Neural cell (in vitro differentiated cells): ENCODE data around the gene PAQR5. TPM values are rescaled to one million over a fixed set of nuclear protein-coding genes. Genes with fewer than 3 reads are reported as not detected.
A peak's percentile ranks its signal among the peaks of the same experiment; 100 is the strongest.

Experiments
- H2AFZ ChIP-seq: fragments of 200-600, 300-800 bp; sonication (generic), shearing (Covaris generic); 2 replicates; pipeline ENCODE4 v1.6.0; 2014; ENCODE audit warnings: low read depth, mild to moderate bottlenecking, antibody characterized with exemption, low read length, moderate library complexity
- H3F3A ChIP-seq: fragments of 200-600 bp; shearing (Covaris generic); 2 replicates; pipeline ENCODE4 v1.6.1; 2016; ENCODE audit warnings: mild to moderate bottlenecking, moderate library complexity, mixed read lengths, antibody characterized with exemption, low read length; ENCODE audit not compliant: insufficient read depth, poor library complexity, severe bottlenecking
- H3K27ac ChIP-seq: fragments of 200-600, 300-800 bp; sonication (generic), shearing (Covaris generic); 2 replicates; pipeline ENCODE4 v1.5.1; 2014; ENCODE audit warnings: mild to moderate bottlenecking, low read length, moderate library complexity
- H3K27me3 ChIP-seq: fragments of 300-800, 200-600 bp; sonication (generic), shearing (Covaris generic); 2 replicates; pipeline ENCODE4 v1.6.0; 2014; ENCODE audit warnings: mild to moderate bottlenecking, low read depth, low read length, moderate library complexity; ENCODE audit not compliant: insufficient read depth
- H3K36me3 ChIP-seq: fragments of 300-800, 200-600 bp; sonication (generic), shearing (Covaris generic); 2 replicates; pipeline ENCODE4 v1.5.1; 2014; ENCODE audit warnings: mild to moderate bottlenecking, antibody characterized with exemption, low read length, moderate library complexity; ENCODE audit not compliant: insufficient read depth
- H3K4me2 ChIP-seq: fragments of 300-800, 200-600 bp; sonication (generic), shearing (Covaris generic); 2 replicates; pipeline ENCODE4 v1.6.0; 2014; ENCODE audit warnings: mild to moderate bottlenecking, low read length
- H3K4me3 ChIP-seq: fragments of 300-800, 200-600 bp; sonication (generic), shearing (Covaris generic); 2 replicates; pipeline ENCODE4 v1.5.1; 2014; ENCODE audit warnings: mild to moderate bottlenecking, low read length, moderate library complexity
- H3K79me2 ChIP-seq: fragments of 200-600 bp; shearing (Covaris generic); replicated peaks from 2 replicates; pipeline ENCODE4 v1.6.0; 2014; ENCODE audit warnings: mild to moderate bottlenecking, low read length, moderate library complexity; ENCODE audit not compliant: insufficient read depth
- H3K9ac ChIP-seq: fragments of 300-800, 200-600 bp; sonication (generic), shearing (Covaris generic); 2 replicates; pipeline ENCODE4 v1.6.1; 2016; ENCODE audit warnings: mild to moderate bottlenecking, low read length, mixed read lengths
- H3K9me2 ChIP-seq: fragments of 200-600 bp; shearing (Covaris generic); 2 replicates; pipeline ENCODE4 v1.6.1; 2016; ENCODE audit warnings: mild to moderate bottlenecking, low read length, mixed read lengths; ENCODE audit not compliant: insufficient read depth
- H3K9me3 ChIP-seq: fragments of 200-600, 300-800 bp; sonication (generic), shearing (Covaris generic); 2 replicates; pipeline ENCODE4 v1.6.1; 2016; ENCODE audit warnings: mild to moderate bottlenecking, mixed run types, low read length, moderate library complexity, mixed read lengths
- H4K20me1 ChIP-seq: fragments of 200-600 bp; shearing (Covaris generic); 2 replicates; pipeline ENCODE4 v1.6.1; 2016; ENCODE audit warnings: mild to moderate bottlenecking, mixed run types; ENCODE audit not compliant: insufficient read depth
- EP300 ChIP-seq: fragments of 450-650 bp; conservative IDR thresholded peaks from 2 replicates; pipeline ENCODE4 v1.6.1; 2014; ENCODE audit warnings: antibody characterized with exemption, mild to moderate bottlenecking, moderate library complexity; ENCODE audit not compliant: poor library complexity, severe bottlenecking
- EZH2 ChIP-seq: fragments of 200-600, 300-800 bp; shearing (Covaris generic), sonication (generic); IDR thresholded peaks from 2 replicates; pipeline ENCODE4 v1.6.1; 2014; ENCODE audit warnings: antibody characterized with exemption, low read length, borderline replicate concordance, mild to moderate bottlenecking; ENCODE audit not compliant: insufficient read depth, poor library complexity, severe bottlenecking
- MXI1 ChIP-seq: fragments of 450-650 bp; conservative IDR thresholded peaks from 2 replicates; pipeline ENCODE4 v1.6.1; 2014; ENCODE audit warnings: antibody characterized with exemption, mild to moderate bottlenecking; ENCODE audit not compliant: poor library complexity, severe bottlenecking
- POLR2AphosphoS5 ChIP-seq: IDR thresholded peaks from 2 replicates; pipeline ENCODE4 v1.6.1; 2012
- RAD21 ChIP-seq: fragments of 450-650 bp; conservative IDR thresholded peaks from 2 replicates; pipeline ENCODE4 v1.6.1; 2014; ENCODE audit warnings: antibody characterized with exemption, mild to moderate bottlenecking, moderate library complexity
- SMC3 ChIP-seq: fragments of 450-650 bp; conservative IDR thresholded peaks from 2 replicates; pipeline ENCODE4 v1.6.1; 2014; ENCODE audit warnings: antibody characterized with exemption, mild to moderate bottlenecking, moderate library complexity; ENCODE audit not compliant: poor library complexity
- TAF1 ChIP-seq: IDR thresholded peaks from 2 replicates; pipeline ENCODE4 v1.6.1; 2012; ENCODE audit warnings: low read depth
- polyA plus RNA-seq: library from polyadenylated mRNA; depleted of rRNA; stranded (reverse); fragments of >200 nt; gene quantifications from 2 replicates; pipeline ENCODE4 v1.2.3, GENCODE V29; 2014
- TF ChIP-seq, protein P1 (sequence below): fragments of 450-650 bp; IDR thresholded peaks from 2 replicates; pipeline ENCODE4 v1.5.1; 2014; ENCODE audit warnings: antibody characterized with exemption, mild to moderate bottlenecking, moderate library complexity; ENCODE audit not compliant: poor library complexity, severe bottlenecking
- TF ChIP-seq, protein P2 (sequence below): IDR thresholded peaks from 2 replicates; pipeline ENCODE4 v1.6.1; 2012; ENCODE audit warnings: borderline replicate concordance

The PAQR5 gene
- polyA plus RNA-seq, 1 donor from 2014 or later: not detected

DNA sequence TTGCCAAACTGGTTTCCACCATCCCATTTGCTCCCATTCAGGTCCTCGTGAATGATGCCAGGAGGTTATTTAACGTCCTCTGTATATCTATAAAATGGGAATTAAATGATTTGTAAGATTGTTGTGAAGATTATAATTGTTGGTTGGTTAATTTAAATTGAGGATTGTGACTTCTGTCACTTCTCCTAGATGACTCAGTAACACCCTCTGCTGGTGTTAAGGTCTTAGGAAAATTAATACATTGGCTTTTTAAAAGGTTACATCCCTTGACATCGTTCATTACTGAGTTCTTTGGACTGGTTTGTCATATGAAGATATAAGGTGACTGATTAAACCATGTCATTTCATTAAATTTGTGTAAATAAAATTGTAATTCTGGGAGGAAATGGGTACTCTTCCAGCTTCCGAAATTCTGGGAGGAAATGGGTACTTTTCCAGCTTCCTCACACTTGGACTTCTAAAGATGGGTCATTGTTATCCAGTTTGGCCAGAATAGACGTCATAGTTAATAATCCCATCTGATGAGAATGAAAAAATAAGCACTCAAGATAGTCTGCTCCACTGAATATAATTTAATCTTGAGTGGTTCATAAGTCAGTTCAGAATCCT, 33.3 kb upstream of the PAQR5 start:
- Histone ChIP-seq H4K20me1 (no peaks in the 10 kb centered on the region), H3K27me3 (no peaks in the 10 kb centered on the region), H3K9me3 (no peaks in the 10 kb centered on the region), H3K4me3 (no peak overlapping the region), H2AFZ (no peak overlapping the region), H3K4me2 (no peak overlapping the region), H3K27ac (no peak overlapping the region), H3K9me2 (no peaks in the 10 kb centered on the region), H3F3A (no peaks in the 10 kb centered on the region), H3K36me3 (no peaks in the 10 kb centered on the region), H3K9ac (no peak overlapping the region), H3K79me2 (no peaks in the 10 kb centered on the region)
- TF ChIP-seq EZH2 (no peak), SMC3 (peak; percentile 63), TAF1 (no peak), MXI1 (no peak), EP300 (no peak), RAD21 (peak; percentile 46), POLR2AphosphoS5 (no peak)
- TF ChIP-seq, protein P1, sequence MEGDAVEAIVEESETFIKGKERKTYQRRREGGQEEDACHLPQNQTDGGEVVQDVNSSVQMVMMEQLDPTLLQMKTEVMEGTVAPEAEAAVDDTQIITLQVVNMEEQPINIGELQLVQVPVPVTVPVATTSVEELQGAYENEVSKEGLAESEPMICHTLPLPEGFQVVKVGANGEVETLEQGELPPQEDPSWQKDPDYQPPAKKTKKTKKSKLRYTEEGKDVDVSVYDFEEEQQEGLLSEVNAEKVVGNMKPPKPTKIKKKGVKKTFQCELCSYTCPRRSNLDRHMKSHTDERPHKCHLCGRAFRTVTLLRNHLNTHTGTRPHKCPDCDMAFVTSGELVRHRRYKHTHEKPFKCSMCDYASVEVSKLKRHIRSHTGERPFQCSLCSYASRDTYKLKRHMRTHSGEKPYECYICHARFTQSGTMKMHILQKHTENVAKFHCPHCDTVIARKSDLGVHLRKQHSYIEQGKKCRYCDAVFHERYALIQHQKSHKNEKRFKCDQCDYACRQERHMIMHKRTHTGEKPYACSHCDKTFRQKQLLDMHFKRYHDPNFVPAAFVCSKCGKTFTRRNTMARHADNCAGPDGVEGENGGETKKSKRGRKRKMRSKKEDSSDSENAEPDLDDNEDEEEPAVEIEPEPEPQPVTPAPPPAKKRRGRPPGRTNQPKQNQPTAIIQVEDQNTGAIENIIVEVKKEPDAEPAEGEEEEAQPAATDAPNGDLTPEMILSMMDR: peak; percentile 54
- TF ChIP-seq, protein P2, sequence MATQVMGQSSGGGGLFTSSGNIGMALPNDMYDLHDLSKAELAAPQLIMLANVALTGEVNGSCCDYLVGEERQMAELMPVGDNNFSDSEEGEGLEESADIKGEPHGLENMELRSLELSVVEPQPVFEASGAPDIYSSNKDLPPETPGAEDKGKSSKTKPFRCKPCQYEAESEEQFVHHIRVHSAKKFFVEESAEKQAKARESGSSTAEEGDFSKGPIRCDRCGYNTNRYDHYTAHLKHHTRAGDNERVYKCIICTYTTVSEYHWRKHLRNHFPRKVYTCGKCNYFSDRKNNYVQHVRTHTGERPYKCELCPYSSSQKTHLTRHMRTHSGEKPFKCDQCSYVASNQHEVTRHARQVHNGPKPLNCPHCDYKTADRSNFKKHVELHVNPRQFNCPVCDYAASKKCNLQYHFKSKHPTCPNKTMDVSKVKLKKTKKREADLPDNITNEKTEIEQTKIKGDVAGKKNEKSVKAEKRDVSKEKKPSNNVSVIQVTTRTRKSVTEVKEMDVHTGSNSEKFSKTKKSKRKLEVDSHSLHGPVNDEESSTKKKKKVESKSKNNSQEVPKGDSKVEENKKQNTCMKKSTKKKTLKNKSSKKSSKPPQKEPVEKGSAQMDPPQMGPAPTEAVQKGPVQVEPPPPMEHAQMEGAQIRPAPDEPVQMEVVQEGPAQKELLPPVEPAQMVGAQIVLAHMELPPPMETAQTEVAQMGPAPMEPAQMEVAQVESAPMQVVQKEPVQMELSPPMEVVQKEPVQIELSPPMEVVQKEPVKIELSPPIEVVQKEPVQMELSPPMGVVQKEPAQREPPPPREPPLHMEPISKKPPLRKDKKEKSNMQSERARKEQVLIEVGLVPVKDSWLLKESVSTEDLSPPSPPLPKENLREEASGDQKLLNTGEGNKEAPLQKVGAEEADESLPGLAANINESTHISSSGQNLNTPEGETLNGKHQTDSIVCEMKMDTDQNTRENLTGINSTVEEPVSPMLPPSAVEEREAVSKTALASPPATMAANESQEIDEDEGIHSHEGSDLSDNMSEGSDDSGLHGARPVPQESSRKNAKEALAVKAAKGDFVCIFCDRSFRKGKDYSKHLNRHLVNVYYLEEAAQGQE: no peak

DNA sequence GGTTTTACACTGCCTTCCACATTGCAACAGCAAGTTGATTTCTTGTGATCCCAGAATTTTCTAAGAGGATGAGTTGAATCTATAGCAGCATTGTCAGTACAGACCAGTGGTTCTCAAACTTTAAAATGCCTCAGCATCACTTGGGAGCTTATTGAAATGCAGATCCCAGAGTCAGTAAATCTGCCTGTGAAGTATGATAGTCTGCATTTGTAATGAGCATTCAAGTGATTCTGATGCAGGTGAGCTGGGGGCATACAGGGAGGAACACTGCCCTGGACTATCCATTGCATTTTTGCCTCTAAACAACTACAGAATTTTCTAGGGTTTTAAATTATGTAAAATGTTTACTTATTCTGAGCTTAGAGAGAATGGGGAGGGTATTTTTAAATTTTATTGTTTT, 27.5 kb upstream of the PAQR5 start:
- H3F3A ChIP-seq: no peaks in the 10 kb centered on the region
- no peak overlapping the region for H3K4me2 ChIP-seq
- H3K9ac ChIP-seq: no peak overlapping the region
- H2AFZ ChIP-seq: no peak overlapping the region
- no peaks in the 10 kb centered on the region for H3K9me2 ChIP-seq
- H3K36me3 ChIP-seq: no peaks in the 10 kb centered on the region
- no peak for TF ChIP-seq SMC3
- TF ChIP-seq, protein P2: no peak
- TF ChIP-seq RAD21: no peak
- no peak for TF ChIP-seq TAF1
- TF ChIP-seq EZH2: no peak
- TF ChIP-seq MXI1: no peak
- no peak for TF ChIP-seq EP300
- no peak for TF ChIP-seq POLR2AphosphoS5
- TF ChIP-seq, protein P1: no peak
- no peaks in the 10 kb centered on the region for H4K20me1 ChIP-seq
- H3K79me2 ChIP-seq: no peaks in the 10 kb centered on the region
- no peak overlapping the region for H3K27ac ChIP-seq
- no peaks in the 10 kb centered on the region for H3K27me3 ChIP-seq
- H3K9me3 ChIP-seq: no peaks in the 10 kb centered on the region
- H3K4me3 ChIP-seq: no peak overlapping the region
